ENCODE results near the gene SLFN11.

The SLFN11 gene

GRCh38 chr17:35352284-35352683 is 21.1 kb downstream of the SLFN11 start:
- H3K27ac ChIP-seq, result no peak overlapping the region
- TF ChIP-seq, protein P1, sequence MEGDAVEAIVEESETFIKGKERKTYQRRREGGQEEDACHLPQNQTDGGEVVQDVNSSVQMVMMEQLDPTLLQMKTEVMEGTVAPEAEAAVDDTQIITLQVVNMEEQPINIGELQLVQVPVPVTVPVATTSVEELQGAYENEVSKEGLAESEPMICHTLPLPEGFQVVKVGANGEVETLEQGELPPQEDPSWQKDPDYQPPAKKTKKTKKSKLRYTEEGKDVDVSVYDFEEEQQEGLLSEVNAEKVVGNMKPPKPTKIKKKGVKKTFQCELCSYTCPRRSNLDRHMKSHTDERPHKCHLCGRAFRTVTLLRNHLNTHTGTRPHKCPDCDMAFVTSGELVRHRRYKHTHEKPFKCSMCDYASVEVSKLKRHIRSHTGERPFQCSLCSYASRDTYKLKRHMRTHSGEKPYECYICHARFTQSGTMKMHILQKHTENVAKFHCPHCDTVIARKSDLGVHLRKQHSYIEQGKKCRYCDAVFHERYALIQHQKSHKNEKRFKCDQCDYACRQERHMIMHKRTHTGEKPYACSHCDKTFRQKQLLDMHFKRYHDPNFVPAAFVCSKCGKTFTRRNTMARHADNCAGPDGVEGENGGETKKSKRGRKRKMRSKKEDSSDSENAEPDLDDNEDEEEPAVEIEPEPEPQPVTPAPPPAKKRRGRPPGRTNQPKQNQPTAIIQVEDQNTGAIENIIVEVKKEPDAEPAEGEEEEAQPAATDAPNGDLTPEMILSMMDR (IDR thresholded peaks at IDR 0.05), result no peak
- no peak for TF ChIP-seq ZFX (IDR thresholded peaks at IDR 0.05; ENCODE audit: borderline replicate concordance)

DNA sequence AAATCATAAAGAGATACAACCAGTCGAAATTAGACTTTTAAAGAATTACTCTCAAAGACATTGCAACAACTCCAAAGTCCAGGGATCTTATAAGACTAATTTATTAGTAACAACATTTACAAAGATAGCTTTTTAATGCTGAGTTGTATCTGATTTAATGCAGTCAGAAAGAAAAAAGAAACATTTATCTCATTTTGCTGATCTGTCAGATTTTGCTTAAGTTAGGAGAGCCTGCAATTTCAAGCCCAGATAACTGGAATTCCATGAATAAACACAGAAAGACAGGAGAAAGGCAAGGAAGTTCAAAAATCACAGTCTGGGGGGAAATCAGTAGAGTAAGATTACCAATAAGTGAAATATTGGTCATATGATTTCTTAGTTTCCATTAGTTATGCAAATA is 22.9 kb downstream of the SLFN11 start:
- no peak overlapping the region for H3K27ac ChIP-seq
- TF ChIP-seq, protein P1 (IDR thresholded peaks at IDR 0.05), result no peak
- no peak for TF ChIP-seq ZFX (IDR thresholded peaks at IDR 0.05; ENCODE audit: borderline replicate concordance)

GRCh38 chr17:35345926-35346771 is 27.3 kb downstream of the SLFN11 start:
- TF ChIP-seq, protein P1 (IDR thresholded peaks at IDR 0.05), result no peak
- no peak for TF ChIP-seq ZFX (IDR thresholded peaks at IDR 0.05; ENCODE audit: borderline replicate concordance)
- no peak overlapping the region for H3K27ac ChIP-seq

- TF ChIP-seq, protein P1 (IDR thresholded peaks at IDR 0.05), result no peak
- no peak for TF ChIP-seq ZFX (IDR thresholded peaks at IDR 0.05; ENCODE audit: borderline replicate concordance)
- no peak overlapping the region for H3K27ac ChIP-seq
Measured at GRCh38 chr17:35345445-35345925, 27.9 kb downstream of the SLFN11 start.

DNA sequence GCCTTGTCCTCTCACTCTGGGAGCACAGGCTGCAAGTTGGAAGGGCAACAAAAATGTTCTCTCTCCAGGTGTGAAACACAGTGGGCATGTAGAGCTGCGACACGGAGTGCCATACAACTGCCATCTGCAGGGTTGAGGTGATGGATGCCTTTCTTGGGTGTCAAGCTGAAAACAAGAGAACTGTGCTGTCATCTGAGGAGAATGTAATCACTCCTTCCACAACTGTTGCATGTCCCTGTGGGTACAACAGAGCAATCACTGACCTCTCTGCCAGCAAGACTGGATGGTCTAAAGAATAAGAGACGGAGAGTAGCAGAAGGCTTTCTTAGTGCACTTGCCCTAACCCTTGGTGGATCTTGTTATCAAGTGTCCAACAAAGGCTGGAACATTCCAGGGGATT is 29.2 kb downstream of the SLFN11 start:
- no peak overlapping the region for H3K27ac ChIP-seq
- TF ChIP-seq ZFX (IDR thresholded peaks at IDR 0.05; ENCODE audit: borderline replicate concordance), result no peak
- TF ChIP-seq, protein P1 (IDR thresholded peaks at IDR 0.05), result no peak

DNA sequence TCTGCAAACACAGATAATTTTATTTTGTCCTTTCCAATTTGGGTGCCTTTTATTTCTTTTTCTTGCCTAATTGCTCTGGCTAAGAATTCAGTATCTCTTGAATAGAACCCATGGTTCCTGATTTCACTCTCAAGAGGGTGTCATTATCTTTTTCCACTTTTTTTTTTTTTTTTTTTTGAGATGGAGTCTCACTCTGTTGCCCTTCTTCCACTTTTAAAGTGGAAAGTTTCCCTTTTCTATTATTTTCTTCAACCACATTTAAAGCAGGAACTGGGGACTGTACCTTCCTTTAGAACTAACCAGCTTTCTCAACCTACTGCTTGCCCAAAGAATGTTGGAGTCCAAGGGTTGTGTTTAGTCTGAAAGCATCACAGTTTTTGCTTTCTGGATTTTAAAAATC is 31.1 kb downstream of the SLFN11 start:
- H3K27ac ChIP-seq, result no peak overlapping the region
- TF ChIP-seq, protein P1 (IDR thresholded peaks at IDR 0.05), result no peak

DNA sequence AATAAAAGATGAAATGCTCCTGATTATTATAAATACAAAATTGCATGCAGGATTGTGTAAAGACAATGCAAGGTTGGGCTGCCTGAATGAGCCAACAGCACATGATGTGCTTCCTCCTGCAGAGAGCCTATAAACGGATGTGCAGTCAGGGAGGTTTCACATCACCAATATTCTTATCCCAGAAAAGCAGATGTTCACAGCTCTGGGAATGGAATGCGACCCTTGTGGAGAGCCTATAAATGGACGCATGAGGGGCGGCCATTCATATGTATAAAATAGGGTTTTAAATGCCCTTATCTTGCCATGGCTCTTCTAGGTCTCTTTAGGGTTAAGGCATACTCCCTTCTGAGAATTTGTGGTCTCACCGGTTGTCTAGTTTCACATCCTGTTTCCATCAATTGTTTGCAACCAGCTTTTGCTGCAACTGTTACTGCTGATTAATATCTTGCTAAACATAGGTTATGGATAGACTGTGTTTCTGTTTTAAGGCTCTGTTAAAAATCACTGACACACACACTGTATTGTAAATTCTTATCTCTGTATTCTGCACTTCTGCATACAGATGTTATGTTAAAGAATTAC is 31.9 kb downstream of the SLFN11 start:
- no peak overlapping the region for H3K27ac ChIP-seq
- no peak for TF ChIP-seq ZFX (IDR thresholded peaks at IDR 0.05; ENCODE audit: borderline replicate concordance)
- TF ChIP-seq, protein P1 (IDR thresholded peaks at IDR 0.05), result no peak

All from 22Rv1 (cell line).